H9 (cell line): ENCODE data around the gene SF1. TPM values are rescaled to one million over a fixed set of nuclear protein-coding genes. Genes with fewer than 3 reads are reported as not detected.

Experiments used
- DNase-seq: peaks from one replicate; pipeline ENCODE4 v3.0.0-alpha.2; 2017
- H2AFZ ChIP-seq: one replicate; pipeline ENCODE4 v1.6.1; 2013; ENCODE audit warnings: mild to moderate bottlenecking, low read length, control low read depth, moderate library complexity
- H2AK5ac ChIP-seq: 2 replicates; pipeline ENCODE4 v1.6.1; 2013; ENCODE audit warnings: low read length, control low read depth, mixed read lengths; ENCODE audit not compliant: insufficient read length
- H2BK120ac ChIP-seq: one replicate; pipeline ENCODE4 v1.6.1; 2013; ENCODE audit warnings: low read depth, mild to moderate bottlenecking, low read length, control low read depth, inconsistent platforms; ENCODE audit not compliant: poor library complexity, severe bottlenecking
- H2BK12ac ChIP-seq: 2 replicates; pipeline ENCODE4 v1.6.1; 2013; ENCODE audit warnings: low read length, control low read depth, mixed read lengths, low read depth; ENCODE audit not compliant: insufficient read length
- H2BK15ac ChIP-seq: 2 replicates; pipeline ENCODE4 v1.6.1; 2013; ENCODE audit warnings: low read depth, low read length, control low read depth
- H2BK20ac ChIP-seq: one replicate; pipeline ENCODE4 v1.6.1; 2013; ENCODE audit warnings: low read depth, mild to moderate bottlenecking, low read length, control low read depth, inconsistent platforms; ENCODE audit not compliant: poor library complexity, severe bottlenecking
- H2BK5ac ChIP-seq: 2 replicates; pipeline ENCODE4 v1.6.1; 2013; ENCODE audit warnings: low read length, control low read depth, mixed read lengths; ENCODE audit not compliant: insufficient read length
- H3K14ac ChIP-seq: 2 replicates; pipeline ENCODE4 v1.6.1; 2013; ENCODE audit warnings: low read length, control low read depth; ENCODE audit not compliant: insufficient read depth
- H3K18ac ChIP-seq: 2 replicates; pipeline ENCODE4 v1.6.1; 2013; ENCODE audit warnings: low read depth, mild to moderate bottlenecking, mixed read lengths, low read length, control low read depth; ENCODE audit not compliant: insufficient read length
- H3K23ac ChIP-seq: 2 replicates; pipeline ENCODE4 v1.6.1; 2013; ENCODE audit warnings: low read length, control low read depth, mixed read lengths, low read depth; ENCODE audit not compliant: insufficient read length
- H3K23me2 ChIP-seq: 2 replicates; pipeline ENCODE4 v1.6.1; 2013; ENCODE audit warnings: low read depth, mild to moderate bottlenecking, mixed read lengths, low read length, control low read depth; ENCODE audit not compliant: insufficient read length, poor library complexity, severe bottlenecking
- H3K27ac ChIP-seq: 2 replicates; pipeline ENCODE4 v1.5.1; 2013; ENCODE audit warnings: low read length, control low read depth, mixed read lengths, low read depth; ENCODE audit not compliant: insufficient read length
- H3K27me3 ChIP-seq: 2 replicates; pipeline ENCODE4 v1.6.1; 2013; ENCODE audit warnings: low read length, control low read depth, inconsistent platforms; ENCODE audit not compliant: insufficient read depth
- H3K4ac ChIP-seq: 2 replicates; pipeline ENCODE4 v1.6.1; 2013; ENCODE audit warnings: low read depth, mild to moderate bottlenecking, control low read depth, inconsistent platforms, low read length, moderate library complexity
- H3K4me1 ChIP-seq: 2 replicates; pipeline ENCODE4 v1.6.1; 2013; ENCODE audit warnings: low read length, control low read depth, inconsistent platforms; ENCODE audit not compliant: insufficient read depth
- H3K4me2 ChIP-seq: 2 replicates; pipeline ENCODE4 v1.6.1; 2013; ENCODE audit warnings: low read length, control low read depth, mixed read lengths; ENCODE audit not compliant: insufficient read length, insufficient read depth
- H3K56ac ChIP-seq: 2 replicates; pipeline ENCODE4 v1.6.1; 2013; ENCODE audit warnings: low read depth, mild to moderate bottlenecking, mixed read lengths, low read length, control low read depth; ENCODE audit not compliant: insufficient read length
- H3K79me1 ChIP-seq: 2 replicates; pipeline ENCODE4 v1.6.1; 2013; ENCODE audit warnings: low read depth, mild to moderate bottlenecking, moderate library complexity, low read length, control low read depth, inconsistent platforms; ENCODE audit not compliant: insufficient read depth, poor library complexity, severe bottlenecking
- H3K79me2 ChIP-seq: 2 replicates; pipeline ENCODE4 v1.6.1; 2013; ENCODE audit warnings: low read length, control low read depth, inconsistent platforms; ENCODE audit not compliant: insufficient read depth
- H3K9ac ChIP-seq: 2 replicates; pipeline ENCODE4 v1.6.1; 2013; ENCODE audit warnings: low read length, control low read depth, mixed read lengths; ENCODE audit not compliant: insufficient read length; ENCODE audit errors: extremely low read depth
- H3K9me3 ChIP-seq: one replicate; pipeline ENCODE4 v1.6.1; 2013; ENCODE audit warnings: low read depth, low read length, inconsistent platforms; ENCODE audit not compliant: control insufficient read depth
- H3T11ph ChIP-seq: one replicate; pipeline ENCODE4 v1.6.1; 2013; ENCODE audit warnings: mild to moderate bottlenecking, low read length, control low read depth, inconsistent platforms
- H4K20me1 ChIP-seq: one replicate; pipeline ENCODE4 v1.6.1; 2013; ENCODE audit not compliant: control insufficient read depth, insufficient read length, insufficient read depth
- H4K5ac ChIP-seq: 2 replicates; pipeline ENCODE4 v1.6.1; 2013; ENCODE audit warnings: low read depth, mild to moderate bottlenecking, mixed read lengths, low read length, control low read depth; ENCODE audit not compliant: insufficient read length
- H4K8ac ChIP-seq: replicated peaks from 2 replicates; pipeline ENCODE4 v1.6.1; 2013; ENCODE audit warnings: low read length, control low read depth, mixed read lengths, low read depth; ENCODE audit not compliant: insufficient read length
- H4K91ac ChIP-seq: 2 replicates; pipeline ENCODE4 v1.6.1; 2013; ENCODE audit warnings: low read depth, mild to moderate bottlenecking, moderate library complexity, mixed read lengths, low read length, control low read depth; ENCODE audit not compliant: insufficient read length
- H3K27ac Mint-ChIP-seq, 3 experiments: 2 replicates in 2 of 3; 3 replicates in 1 of 3; pipeline ENCODE4 v1.8.0; 2020 to 2021; ENCODE audit warnings: mixed read lengths in 3 of 3, mild to moderate bottlenecking in 1 of 3, moderate library complexity in 1 of 3
- H3K27me3 Mint-ChIP-seq: 2 replicates; pipeline ENCODE4 v1.8.0; 2021; ENCODE audit warnings: low read depth, mild to moderate bottlenecking, moderate library complexity, mixed read lengths
- H3K36me3 Mint-ChIP-seq, 3 experiments: 2 replicates in 2 of 3; 3 replicates in 1 of 3; pipeline ENCODE4 v1.8.0; 2020 to 2021; ENCODE audit warnings: low read depth in 3 of 3, mixed read lengths in 3 of 3; ENCODE audit not compliant: insufficient read depth in 1 of 3
- H3K4me1 Mint-ChIP-seq, 2 experiments: 2 replicates each; pipeline ENCODE4 v1.8.0; 2020; ENCODE audit warnings: mixed read lengths in 2 of 2
- H3K4me3 Mint-ChIP-seq, 2 experiments: 2 replicates in 1 of 2; 3 replicates in 1 of 2; pipeline ENCODE4 v1.8.0; 2020 to 2021; ENCODE audit warnings: mild to moderate bottlenecking in 2 of 2, mixed read lengths in 2 of 2, moderate library complexity in 1 of 2
- H3K9me3 Mint-ChIP-seq, 2 experiments: 2 replicates in 1 of 2; 3 replicates in 1 of 2; pipeline ENCODE4 v1.8.0; 2020; ENCODE audit warnings: mild to moderate bottlenecking in 2 of 2, mixed read lengths in 2 of 2, moderate library complexity in 1 of 2
- WGBS: extraction: QIAGEN DNeasy Blood & Tissue Kit; methylation state at CpG from one replicate; pipeline ENCODE4 v1.1.7; 2013; ENCODE audit warnings: missing lambda C conversion rate, low lambda C conversion rate, mixed read lengths; ENCODE audit not compliant: insufficient read length; ENCODE audit errors: extremely low coverage; 5-methylcytosine and 5-hydroxymethylcytosine counted together
- total RNA-seq: library from RNA; stranded (reverse); gene quantifications from 2 replicates; pipeline ENCODE4 v1.2.1, GENCODE V29; 2021
- TF ChIP-seq, protein P1 (sequence below): fragments of 200-600 bp; sonication (generic); conservative IDR thresholded peaks from 3 replicates; pipeline ENCODE4 v1.8.0; 2021; ENCODE audit warnings: antibody characterized with exemption, mild to moderate bottlenecking

Gene SF1
- total RNA-seq, 1 experiment from 2014 or later = 528 TPM

DNA sequence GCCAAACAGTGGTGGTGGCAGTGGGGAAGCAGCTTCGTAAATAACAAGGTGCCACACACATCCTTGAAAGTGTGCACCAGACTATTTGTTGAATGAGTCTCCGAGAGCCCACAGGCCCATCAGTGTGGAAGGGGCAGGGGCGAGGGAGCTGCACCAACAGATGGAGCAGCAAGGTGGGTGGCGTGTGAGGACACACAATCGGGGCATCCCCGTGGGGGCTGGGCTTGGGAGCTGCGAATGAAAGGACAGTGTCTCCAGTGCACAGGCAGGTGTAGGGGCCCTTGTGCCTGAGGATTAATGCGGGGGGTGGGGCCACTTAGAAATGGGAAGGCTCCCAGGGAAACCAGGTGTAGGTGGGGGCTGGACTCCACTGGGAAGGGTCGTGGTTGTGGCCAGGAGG is 58.2 kb downstream of the SF1 start:
- Histone ChIP-seq H3K79me2 (no peaks in the 10 kb centered on the region), H3K4me2 (no peak overlapping the region), H3K4me1 (peaks cover 4% of the 10 kb centered on the region; the same call in 1 of the 2 replicates), H3K27ac (no peak overlapping the region), H4K5ac (no peak overlapping the region), H2BK15ac (no peak overlapping the region), H2BK12ac (no peak overlapping the region), H3T11ph (no peak overlapping the region), H3K14ac (no peak overlapping the region), H3K79me1 (no peaks in the 10 kb centered on the region), H2BK20ac (no peak overlapping the region), H3K18ac (no peak overlapping the region), H3K27me3 (peaks cover 10% of the 10 kb centered on the region; the same call in 1 of the 2 replicates), H4K8ac (no peak overlapping the region), H3K9me3 (no peaks in the 10 kb centered on the region), H3K56ac (no peak overlapping the region), H3K23ac (no peak overlapping the region), H4K91ac (no peak overlapping the region), H3K4ac (no peak overlapping the region), H2BK120ac (no peak overlapping the region), H2BK5ac (no peak overlapping the region), H3K23me2 (no peaks in the 10 kb centered on the region), H2AFZ (no peak overlapping the region), H4K20me1 (peaks cover 3% of the 10 kb centered on the region), H2AK5ac (no peak overlapping the region), H3K9ac (no peak overlapping the region)
- H3K4me3 Mint-ChIP-seq = no peak overlapping the region
- H3K36me3 Mint-ChIP-seq = no peaks in the 10 kb centered on the region; a peak in 1 of 7 replicates
- H3K4me1 Mint-ChIP-seq = peaks cover 9 to 50% of the 10 kb centered on the region in 2 experiments
- no peak overlapping the region for H3K27ac Mint-ChIP-seq
- no peak for DNase-seq
- TF ChIP-seq, protein P1, sequence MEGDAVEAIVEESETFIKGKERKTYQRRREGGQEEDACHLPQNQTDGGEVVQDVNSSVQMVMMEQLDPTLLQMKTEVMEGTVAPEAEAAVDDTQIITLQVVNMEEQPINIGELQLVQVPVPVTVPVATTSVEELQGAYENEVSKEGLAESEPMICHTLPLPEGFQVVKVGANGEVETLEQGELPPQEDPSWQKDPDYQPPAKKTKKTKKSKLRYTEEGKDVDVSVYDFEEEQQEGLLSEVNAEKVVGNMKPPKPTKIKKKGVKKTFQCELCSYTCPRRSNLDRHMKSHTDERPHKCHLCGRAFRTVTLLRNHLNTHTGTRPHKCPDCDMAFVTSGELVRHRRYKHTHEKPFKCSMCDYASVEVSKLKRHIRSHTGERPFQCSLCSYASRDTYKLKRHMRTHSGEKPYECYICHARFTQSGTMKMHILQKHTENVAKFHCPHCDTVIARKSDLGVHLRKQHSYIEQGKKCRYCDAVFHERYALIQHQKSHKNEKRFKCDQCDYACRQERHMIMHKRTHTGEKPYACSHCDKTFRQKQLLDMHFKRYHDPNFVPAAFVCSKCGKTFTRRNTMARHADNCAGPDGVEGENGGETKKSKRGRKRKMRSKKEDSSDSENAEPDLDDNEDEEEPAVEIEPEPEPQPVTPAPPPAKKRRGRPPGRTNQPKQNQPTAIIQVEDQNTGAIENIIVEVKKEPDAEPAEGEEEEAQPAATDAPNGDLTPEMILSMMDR = no peak
- no CpG with 5 or more reads among the region's 9 CpGs for WGBS
- no peaks in the 10 kb centered on the region for H3K9me3 Mint-ChIP-seq
- H3K27me3 Mint-ChIP-seq = peaks cover 79% of the 10 kb centered on the region
